ENCODE results near the gene COL23A1.
"Not testable (repeated sequence)": the region's sequence is repeated elsewhere in the genome, so short reads cannot be mapped to it uniquely, and the experiment has no call there.

COL23A1 gene

GRCh38 chr5:178242416-178242815 is 347.8 kb downstream of the COL23A1 start:
- CTCF ChIA-PET, result no interaction called here
- POLR2A ChIA-PET (ENCODE audit: low non-redundant PET), result no interaction called here
- no peak overlapping the region for H3K27ac ChIP-seq
- TF ChIP-seq CTCF (conservative IDR thresholded peaks at IDR 0.05; ENCODE audit: low read depth), result no peak
- no peak for DNase-seq (ENCODE audit: low spot score)

- TF ChIP-seq CTCF (conservative IDR thresholded peaks at IDR 0.05; ENCODE audit: low read depth), result no peak
- no peak overlapping the region for H3K27ac ChIP-seq
- DNase-seq (ENCODE audit: low spot score), result no peak
- ChIA-PET POLR2A (ENCODE audit: low non-redundant PET) (no interaction called here), CTCF (interaction anchor here (0.7 kb wide), 1 partner anchor 52 kb away, joined by 3 read pairs; no protein-coding TSS in a partner anchor)
Measured at GRCh38 chr5:178241688-178242231, 348.4 kb downstream of the COL23A1 start.

GRCh38 chr5:178241231-178241663 is 348.9 kb downstream of the COL23A1 start:
- POLR2A ChIA-PET (ENCODE audit: low non-redundant PET), result no interaction called here
- CTCF ChIA-PET, result interaction anchor here (0.5 to 0.8 kb wide), 5 partner anchors 33 to 685 kb away, joined by 3 to 4 read pairs (median 3); no protein-coding TSS in a partner anchor
- DNase-seq (ENCODE audit: low spot score), result no peak
- no peak for TF ChIP-seq CTCF (conservative IDR thresholded peaks at IDR 0.05; ENCODE audit: low read depth)
- H3K27ac ChIP-seq, result no peak overlapping the region

- DNase-seq (ENCODE audit: low spot score), result no peak
- ChIA-PET CTCF (interaction anchor here (0.5 to 0.8 kb wide), 4 partner anchors 32 to 685 kb away, joined by 3 to 4 read pairs (median 3); no protein-coding TSS in a partner anchor), POLR2A (ENCODE audit: low non-redundant PET) (no interaction called here)
- no peak overlapping the region; the same call in 1 of the 2 replicates for H3K27ac ChIP-seq
- TF ChIP-seq CTCF (conservative IDR thresholded peaks at IDR 0.05; ENCODE audit: low read depth), result no peak
Measured at GRCh38 chr5:178240766-178241165, 349.4 kb downstream of the COL23A1 start.

- no peak for TF ChIP-seq CTCF (conservative IDR thresholded peaks at IDR 0.05; ENCODE audit: low read depth)
- ChIA-PET CTCF (interaction anchor here (0.6 to 0.8 kb wide), 3 partner anchors 64 to 686 kb away, joined by 3 to 4 read pairs (median 3); no protein-coding TSS in a partner anchor), POLR2A (ENCODE audit: low non-redundant PET) (no interaction called here)
- H3K27ac ChIP-seq, result no peak overlapping the region; the same call in 1 of the 2 replicates
- DNase-seq (ENCODE audit: low spot score), result no peak
Measured at GRCh38 chr5:178240341-178240741, 349.9 kb downstream of the COL23A1 start.

- DNase-seq (ENCODE audit: low spot score); CTCF ChIA-PET; H3K27ac ChIP-seq; POLR2A ChIA-PET (ENCODE audit: low non-redundant PET): not testable (repeated sequence)
Measured at GRCh38 chr5:178239626-178240301, 350.4 kb downstream of the COL23A1 start.
